ENCODE results near the gene VMAC.

The VMAC gene

DNA sequence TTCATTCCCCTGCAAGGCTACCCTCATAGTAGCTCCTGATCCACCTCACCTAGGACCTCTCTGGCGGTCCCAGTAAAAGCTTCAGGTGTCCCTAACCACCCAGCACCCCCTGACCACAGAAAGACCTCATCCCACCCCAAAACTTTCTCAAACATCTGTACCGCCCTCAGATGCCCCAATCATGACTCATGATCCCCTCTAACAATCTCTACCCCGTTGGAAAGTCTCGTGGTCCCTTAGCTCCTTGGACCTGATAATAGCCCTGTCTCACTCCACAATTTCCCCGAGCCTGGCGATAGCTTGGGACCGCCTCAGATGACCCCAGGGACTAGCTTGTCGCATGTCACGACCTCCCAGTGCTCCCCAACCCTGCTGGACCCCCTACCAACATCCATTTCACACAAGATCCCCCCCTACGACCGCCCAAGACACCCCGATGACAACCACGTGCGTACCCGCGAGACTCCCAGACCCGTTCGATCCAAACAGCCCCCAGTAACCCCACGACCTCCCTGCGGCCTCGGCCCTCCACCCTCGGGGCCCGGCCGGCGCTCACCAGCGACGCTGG lies 1.5 kb upstream of the VMAC start:
- Mint-ChIP-seq H3K36me3 (ENCODE audit: insufficient read depth) (peaks cover 35% of the 10 kb centered on the region), H3K4me3 (peak overlapping the region; percentile 92), H3K27ac (ENCODE audit: low read depth) (peak overlapping the region; percentile 99), H3K9me3 (no peaks in the 10 kb centered on the region), H3K4me1 (peaks cover 38% of the 10 kb centered on the region), H3K27me3 (no peaks in the 10 kb centered on the region)
- ATAC-seq (replicated peaks; ENCODE audit: extremely low read depth, poor library complexity, severe bottlenecking), result no peak
- DNase-seq (ENCODE audit: low spot score in 2 of 2), result no peak

DNA sequence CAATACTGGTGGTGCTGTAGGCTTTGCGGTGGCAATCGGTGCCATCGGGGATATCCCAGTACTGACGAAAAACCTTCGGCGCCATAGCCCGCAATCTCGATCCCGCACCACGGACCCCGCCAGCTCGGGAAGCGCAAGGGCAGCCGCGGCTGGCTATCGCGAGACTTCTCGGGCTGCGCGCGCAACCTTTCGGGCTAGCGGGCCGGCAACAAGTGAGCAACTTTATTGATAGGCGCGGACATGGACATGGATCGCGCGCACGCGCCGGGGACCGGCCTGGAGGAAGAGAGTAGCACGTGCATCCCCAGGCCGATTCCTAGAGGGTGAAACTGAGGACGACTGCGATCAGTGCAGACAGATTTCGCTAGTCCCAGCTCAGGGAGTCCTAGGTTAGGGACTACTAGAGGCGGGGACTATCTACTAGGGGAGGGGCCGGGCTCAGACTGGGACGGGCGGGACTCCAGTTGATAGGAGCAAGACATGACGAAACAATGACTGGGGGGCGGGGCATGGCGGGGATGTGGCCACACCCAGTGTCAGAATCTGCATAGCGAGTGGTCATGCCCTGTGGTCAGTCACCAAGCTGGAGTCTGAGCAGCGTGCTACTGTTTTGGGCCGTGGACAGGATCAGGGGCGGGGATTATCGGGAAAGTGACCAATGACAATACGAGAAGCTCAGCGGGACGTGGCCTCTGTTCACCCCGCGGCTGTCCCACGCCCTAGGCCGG lies 884 bp upstream of the VMAC start, which contains the start of gene NDUFA11:
Gene NDUFA11, minus strand, starts transcription at position 167 of the 728 bp plus-strand sequence. Its CDS starts 82 bp downstream, at position 85.
- H3K27me3 Mint-ChIP-seq, result no peaks in the 10 kb centered on the region
- H3K9me3 Mint-ChIP-seq, result no peaks in the 10 kb centered on the region
- DNase-seq (ENCODE audit: low spot score in 2 of 2) (peak; percentile 93 to 96), ATAC-seq (replicated peaks; ENCODE audit: extremely low read depth, poor library complexity, severe bottlenecking) (peak; percentile 45)
- peak within 1 kb of the TSS; percentile 99 for H3K27ac Mint-ChIP-seq (ENCODE audit: low read depth)
- peaks cover 38% of the 10 kb centered on the region for H3K4me1 Mint-ChIP-seq
- H3K4me3 Mint-ChIP-seq, result peak within 1 kb of the TSS; percentile 92
- H3K36me3 Mint-ChIP-seq (ENCODE audit: insufficient read depth), result peaks cover 35% of the 10 kb centered on the region

GRCh38 chr19:5905114-5905778 lies 574 bp downstream of the VMAC start:
- no peaks in the 10 kb centered on the region for H3K27me3 Mint-ChIP-seq
- H3K4me1 Mint-ChIP-seq, result peaks cover 34% of the 10 kb centered on the region
- DNase-seq (ENCODE audit: low spot score in 2 of 2) (no peak), ATAC-seq (replicated peaks; ENCODE audit: extremely low read depth, poor library complexity, severe bottlenecking) (no peak)
- H3K27ac Mint-ChIP-seq (ENCODE audit: low read depth), result peak overlapping the region; percentile 99
- peak overlapping the region; percentile 92 for H3K4me3 Mint-ChIP-seq
- no peaks in the 10 kb centered on the region for H3K9me3 Mint-ChIP-seq
- peaks cover 42% of the 10 kb centered on the region for H3K36me3 Mint-ChIP-seq (ENCODE audit: insufficient read depth)

- Mint-ChIP-seq H3K4me1 (peaks cover 25% of the 10 kb centered on the region), H3K4me3 (peak overlapping the region; percentile 23), H3K27me3 (no peaks in the 10 kb centered on the region), H3K9me3 (no peaks in the 10 kb centered on the region), H3K27ac (ENCODE audit: low read depth) (no peak overlapping the region), H3K36me3 (ENCODE audit: insufficient read depth) (peaks cover 35% of the 10 kb centered on the region)
- no peak for DNase-seq (ENCODE audit: low spot score in 2 of 2)
- no peak for ATAC-seq (replicated peaks; ENCODE audit: extremely low read depth, poor library complexity, severe bottlenecking)
These were observed 2.6 kb downstream of the VMAC start for GRCh38 chr19:5907241-5907640.

DNA sequence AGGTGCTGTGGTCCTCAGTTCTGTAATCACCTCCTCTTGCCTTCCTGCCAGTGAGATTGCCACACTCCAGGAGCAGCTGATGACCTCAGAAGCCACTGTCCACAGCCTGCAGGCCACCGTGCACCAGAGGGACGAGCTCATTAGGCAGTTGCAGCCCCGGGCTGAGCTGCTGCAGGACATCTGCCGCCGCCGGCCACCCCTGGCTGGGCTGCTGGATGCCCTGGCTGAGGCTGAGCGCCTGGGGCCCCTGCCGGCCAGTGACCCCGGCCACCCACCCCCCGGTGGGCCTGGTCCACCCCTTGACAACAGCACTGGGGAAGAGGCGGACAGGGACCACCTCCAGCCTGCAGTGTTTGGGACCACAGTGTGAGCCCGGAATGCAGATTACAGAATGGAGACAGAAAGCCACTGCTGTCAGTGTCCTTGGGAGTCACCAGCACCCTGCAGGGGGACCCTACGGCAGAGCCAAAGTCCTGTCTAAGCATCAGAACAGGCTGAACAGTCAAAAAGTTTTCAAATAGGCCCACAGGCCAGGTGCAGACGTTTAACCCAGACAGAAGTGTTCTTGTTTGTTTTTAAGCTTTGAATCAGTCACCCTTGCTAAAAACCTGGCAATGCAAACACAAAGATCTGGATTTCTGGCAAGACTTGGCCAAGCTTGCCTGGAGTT lies 4.2 kb downstream of the VMAC start:
- no peak overlapping the region for H3K27ac Mint-ChIP-seq (ENCODE audit: low read depth)
- no peak overlapping the region for H3K4me3 Mint-ChIP-seq
- no peaks in the 10 kb centered on the region for H3K27me3 Mint-ChIP-seq
- ATAC-seq (replicated peaks; ENCODE audit: extremely low read depth, poor library complexity, severe bottlenecking) (no peak), DNase-seq (ENCODE audit: low spot score in 2 of 2) (no peak)
- peaks cover 13% of the 10 kb centered on the region for H3K4me1 Mint-ChIP-seq
- H3K36me3 Mint-ChIP-seq (ENCODE audit: insufficient read depth), result peaks cover 24% of the 10 kb centered on the region
- H3K9me3 Mint-ChIP-seq, result no peaks in the 10 kb centered on the region

GRCh38 chr19:5910638-5910907 lies 5.9 kb downstream of the VMAC start:
- Mint-ChIP-seq H3K4me1 (peaks cover 12% of the 10 kb centered on the region), H3K27ac (ENCODE audit: low read depth) (no peak overlapping the region), H3K36me3 (ENCODE audit: insufficient read depth) (peaks cover 16% of the 10 kb centered on the region), H3K27me3 (no peaks in the 10 kb centered on the region), H3K4me3 (no peak overlapping the region), H3K9me3 (no peaks in the 10 kb centered on the region)
- DNase-seq (ENCODE audit: low spot score in 2 of 2), result no peak
- no peak for ATAC-seq (replicated peaks; ENCODE audit: extremely low read depth, poor library complexity, severe bottlenecking)

GRCh38 chr19:5911366-5911765 lies 6.7 kb downstream of the VMAC start:
- DNase-seq (ENCODE audit: low spot score in 2 of 2) (no peak), ATAC-seq (replicated peaks; ENCODE audit: extremely low read depth, poor library complexity, severe bottlenecking) (no peak)
- no peaks in the 10 kb centered on the region for H3K9me3 Mint-ChIP-seq
- H3K36me3 Mint-ChIP-seq (ENCODE audit: insufficient read depth), result peaks cover 17% of the 10 kb centered on the region
- no peak overlapping the region for H3K27ac Mint-ChIP-seq (ENCODE audit: low read depth)
- no peak overlapping the region for H3K4me3 Mint-ChIP-seq
- H3K27me3 Mint-ChIP-seq, result no peaks in the 10 kb centered on the region
- peaks cover 8% of the 10 kb centered on the region for H3K4me1 Mint-ChIP-seq

DNA sequence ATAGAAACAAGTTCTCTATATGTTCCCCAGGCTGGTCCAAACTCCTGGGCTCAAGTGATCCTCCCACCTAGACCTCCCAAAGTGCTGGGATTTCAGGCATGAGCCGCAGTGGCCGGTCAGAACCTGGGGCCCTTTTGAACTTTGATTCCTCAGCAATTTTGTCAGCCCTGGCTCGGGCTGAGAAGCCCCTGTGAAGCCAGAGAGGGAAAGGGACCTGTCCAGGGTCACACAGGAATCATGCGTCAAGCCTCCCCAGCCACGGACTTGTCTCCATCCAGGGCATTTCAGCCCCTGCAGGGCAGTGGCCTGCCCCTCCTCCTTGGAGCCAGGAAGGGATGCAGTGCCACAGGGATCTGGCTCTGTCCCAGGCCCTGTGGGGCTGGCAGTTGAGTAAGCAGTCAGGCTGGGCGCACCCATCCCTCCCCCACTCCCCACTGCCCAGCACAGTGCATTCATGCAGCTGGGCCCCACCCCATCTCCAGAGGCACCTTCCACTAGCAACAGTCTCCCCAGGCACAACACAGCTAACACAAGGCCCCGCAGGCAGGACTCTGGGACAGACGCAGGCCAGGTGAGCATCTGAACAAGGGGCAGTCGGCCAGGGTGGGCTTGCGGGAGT lies 9.2 kb downstream of the VMAC start, which contains the start of gene CAPS:
Gene CAPS, plus strand, starts transcription at position 516 of the 619 bp plus-strand sequence. CDS start 153 bp downstream, outside the sequence.
- Mint-ChIP-seq H3K9me3 (no peaks in the 10 kb centered on the region), H3K4me3 (no peak within 1 kb of the TSS), H3K27ac (ENCODE audit: low read depth) (no peak within 1 kb of the TSS), H3K4me1 (no peaks in the 10 kb centered on the region), H3K36me3 (ENCODE audit: insufficient read depth) (peaks cover 29% of the 10 kb centered on the region), H3K27me3 (no peaks in the 10 kb centered on the region)
- DNase-seq (ENCODE audit: low spot score in 2 of 2), result no peak
- no peak for ATAC-seq (replicated peaks; ENCODE audit: extremely low read depth, poor library complexity, severe bottlenecking)

GRCh38 chr19:5914358-5914774 lies 9.7 kb downstream of the VMAC start:
- H3K9me3 Mint-ChIP-seq, result no peaks in the 10 kb centered on the region
- no peaks in the 10 kb centered on the region for H3K27me3 Mint-ChIP-seq
- DNase-seq (ENCODE audit: low spot score in 2 of 2), result no peak
- H3K4me3 Mint-ChIP-seq, result no peak overlapping the region
- ATAC-seq (replicated peaks; ENCODE audit: extremely low read depth, poor library complexity, severe bottlenecking), result no peak
- no peaks in the 10 kb centered on the region for H3K4me1 Mint-ChIP-seq
- H3K27ac Mint-ChIP-seq (ENCODE audit: low read depth), result no peak overlapping the region
- peaks cover 29% of the 10 kb centered on the region for H3K36me3 Mint-ChIP-seq (ENCODE audit: insufficient read depth)

GRCh38 chr19:5914946-5915781 lies 10.5 kb downstream of the VMAC start:
- Mint-ChIP-seq H3K9me3 (no peaks in the 10 kb centered on the region), H3K4me1 (no peaks in the 10 kb centered on the region), H3K27ac (ENCODE audit: low read depth) (no peak overlapping the region), H3K36me3 (ENCODE audit: insufficient read depth) (peaks cover 30% of the 10 kb centered on the region), H3K4me3 (no peak overlapping the region), H3K27me3 (no peaks in the 10 kb centered on the region)
- ATAC-seq (replicated peaks; ENCODE audit: extremely low read depth, poor library complexity, severe bottlenecking), result no peak
- no peak for DNase-seq (ENCODE audit: low spot score in 2 of 2)

- Mint-ChIP-seq H3K4me3 (no peak overlapping the region), H3K4me1 (no peaks in the 10 kb centered on the region), H3K27ac (ENCODE audit: low read depth) (peak overlapping the region; percentile 53), H3K9me3 (no peaks in the 10 kb centered on the region), H3K36me3 (ENCODE audit: insufficient read depth) (peaks cover 30% of the 10 kb centered on the region), H3K27me3 (no peaks in the 10 kb centered on the region)
- no peak for DNase-seq (ENCODE audit: low spot score in 2 of 2)
- no peak for ATAC-seq (replicated peaks; ENCODE audit: extremely low read depth, poor library complexity, severe bottlenecking)
These were observed 11.1 kb downstream of the VMAC start for GRCh38 chr19:5915782-5916165.
